Gastroesophageal sphincter (tissue), 4 donors: ENCODE measurements around the gene VOPP1. TPM values are rescaled to one million over a fixed set of nuclear protein-coding genes. Genes with fewer than 3 reads are reported as not detected.

Source experiments
- ATAC-seq: fragments of 150-250 bp; one replicate; pipeline ENCODE4 v1.9.1; 2016; ENCODE audit warnings: mild to moderate bottlenecking, moderate library complexity
- H3K27ac ChIP-seq, 4 donors: fragments of 200-600 bp; sonication (generic) in 3 of 4; 1 replicate in 3 of 4; 2 replicates in 1 of 4; pipeline ENCODE4 v1.5.1; 2016 to 2019
- H3K27me3 ChIP-seq: fragments of 200-600 bp; sonication (generic); one replicate; pipeline ENCODE4 v1.5.1; 2019
- H3K36me3 ChIP-seq, 2 donors: fragments of 200-600 bp; sonication (generic); one replicate each; pipeline ENCODE4 v1.5.1; 2019; ENCODE audit warnings: control low read depth in 1 of 2
- H3K4me1 ChIP-seq, 3 donors: fragments of 200-600 bp; sonication (generic); 1 replicate in 2 of 3; 2 replicates in 1 of 3; pipeline ENCODE4 v1.5.1; 2016 to 2019; ENCODE audit warnings: control low read depth in 2 of 3
- H3K4me3 ChIP-seq, 2 donors: fragments of 200-600 bp; sonication (generic); one replicate each; pipeline ENCODE4 v1.5.1; 2019; ENCODE audit warnings: mild to moderate bottlenecking in 1 of 2, moderate library complexity in 1 of 2
- H3K9me3 ChIP-seq, 3 donors: fragments of 200-600 bp; sonication (generic); one replicate each; pipeline ENCODE4 v1.5.1; 2017 to 2019; ENCODE audit warnings: control low read depth in 2 of 3
- EP300 ChIP-seq: sonication (generic); formaldehyde crosslinking; IDR thresholded peaks from one replicate; pipeline ENCODE4 v1.6.1; 2017; ENCODE audit warnings: antibody characterized with exemption, mild to moderate bottlenecking
- POLR2A ChIP-seq, 2 donors: fragments of 450-650 bp; IDR thresholded peaks; one replicate each; pipeline ENCODE4 v1.6.1; 2017; ENCODE audit warnings: antibody characterized with exemption in 2 of 2, mild to moderate bottlenecking in 2 of 2, moderate library complexity in 1 of 2
- POLR2AphosphoS5 ChIP-seq: sonication (generic); formaldehyde crosslinking; IDR thresholded peaks from one replicate; pipeline ENCODE4 v1.6.1; 2017; ENCODE audit warnings: antibody characterized with exemption
- WGBS, 2 donors: methylation state at CpG; one replicate each; pipeline ENCODE4 v1.1.5; 2018; ENCODE audit warnings: low coverage in 1 of 2; 5-methylcytosine and 5-hydroxymethylcytosine counted together
- total RNA-seq, 4 donors: library from RNA; depleted of rRNA; stranded (reverse); fragments of >200 nt; gene quantifications; one replicate each; pipeline ENCODE4 v1.1.0, GENCODE V29; 2016
- TF ChIP-seq, protein P1 (sequence below), 4 experiments: fragments of 200-600 bp in 2 of 4; fragments of 450-650 bp in 2 of 4; sonication (generic) in 1 of 4; IDR thresholded peaks; one replicate each; pipeline ENCODE4 v1.5.1; 2017 to 2019; ENCODE audit warnings: antibody characterized with exemption in 4 of 4, mild to moderate bottlenecking in 2 of 4, moderate library complexity in 2 of 4

VOPP1 gene
- total RNA-seq, 4 donors from 2014 or later = 20.5 to 51.6 (median 33.4) TPM

GRCh38 chr7:55439627-55440026, 132.7 kb downstream of the VOPP1 start:
- ATAC-seq = no peak

GRCh38 chr7:55438757-55439525, 133.4 kb downstream of the VOPP1 start:
- Histone ChIP-seq H3K4me1 (no peaks in the 10 kb centered on the region), H3K27ac (no peak overlapping the region), H3K9me3 (no peaks in the 10 kb centered on the region), H3K27me3 (no peaks in the 10 kb centered on the region), H3K36me3 (no peaks in the 10 kb centered on the region), H3K4me3 (no peak overlapping the region)
- no peak for ATAC-seq
- TF ChIP-seq POLR2AphosphoS5 (no peak), POLR2A (IDR thresholded peaks at IDR 0.05) (no peak)
- TF ChIP-seq, protein P1, sequence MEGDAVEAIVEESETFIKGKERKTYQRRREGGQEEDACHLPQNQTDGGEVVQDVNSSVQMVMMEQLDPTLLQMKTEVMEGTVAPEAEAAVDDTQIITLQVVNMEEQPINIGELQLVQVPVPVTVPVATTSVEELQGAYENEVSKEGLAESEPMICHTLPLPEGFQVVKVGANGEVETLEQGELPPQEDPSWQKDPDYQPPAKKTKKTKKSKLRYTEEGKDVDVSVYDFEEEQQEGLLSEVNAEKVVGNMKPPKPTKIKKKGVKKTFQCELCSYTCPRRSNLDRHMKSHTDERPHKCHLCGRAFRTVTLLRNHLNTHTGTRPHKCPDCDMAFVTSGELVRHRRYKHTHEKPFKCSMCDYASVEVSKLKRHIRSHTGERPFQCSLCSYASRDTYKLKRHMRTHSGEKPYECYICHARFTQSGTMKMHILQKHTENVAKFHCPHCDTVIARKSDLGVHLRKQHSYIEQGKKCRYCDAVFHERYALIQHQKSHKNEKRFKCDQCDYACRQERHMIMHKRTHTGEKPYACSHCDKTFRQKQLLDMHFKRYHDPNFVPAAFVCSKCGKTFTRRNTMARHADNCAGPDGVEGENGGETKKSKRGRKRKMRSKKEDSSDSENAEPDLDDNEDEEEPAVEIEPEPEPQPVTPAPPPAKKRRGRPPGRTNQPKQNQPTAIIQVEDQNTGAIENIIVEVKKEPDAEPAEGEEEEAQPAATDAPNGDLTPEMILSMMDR (IDR thresholded peaks at IDR 0.05) = no peak
- 49 to 58% methylated on average over 10 to 13 of the region's 19 CpGs for WGBS, 2 donors

More at GRCh38 chr7:55439627-55440026, 132.7 kb downstream of the VOPP1 start:
- 44 to 86% methylated on average over 3 to 9 of the region's 10 CpGs for WGBS, 2 donors
- Histone ChIP-seq H3K9me3 (no peaks in the 10 kb centered on the region), H3K27me3 (no peaks in the 10 kb centered on the region), H3K27ac (no peak overlapping the region), H3K4me1 (no peaks in the 10 kb centered on the region), H3K4me3 (no peak overlapping the region), H3K36me3 (no peaks in the 10 kb centered on the region)
- TF ChIP-seq EP300 (no peak), POLR2AphosphoS5 (no peak)

DNA sequence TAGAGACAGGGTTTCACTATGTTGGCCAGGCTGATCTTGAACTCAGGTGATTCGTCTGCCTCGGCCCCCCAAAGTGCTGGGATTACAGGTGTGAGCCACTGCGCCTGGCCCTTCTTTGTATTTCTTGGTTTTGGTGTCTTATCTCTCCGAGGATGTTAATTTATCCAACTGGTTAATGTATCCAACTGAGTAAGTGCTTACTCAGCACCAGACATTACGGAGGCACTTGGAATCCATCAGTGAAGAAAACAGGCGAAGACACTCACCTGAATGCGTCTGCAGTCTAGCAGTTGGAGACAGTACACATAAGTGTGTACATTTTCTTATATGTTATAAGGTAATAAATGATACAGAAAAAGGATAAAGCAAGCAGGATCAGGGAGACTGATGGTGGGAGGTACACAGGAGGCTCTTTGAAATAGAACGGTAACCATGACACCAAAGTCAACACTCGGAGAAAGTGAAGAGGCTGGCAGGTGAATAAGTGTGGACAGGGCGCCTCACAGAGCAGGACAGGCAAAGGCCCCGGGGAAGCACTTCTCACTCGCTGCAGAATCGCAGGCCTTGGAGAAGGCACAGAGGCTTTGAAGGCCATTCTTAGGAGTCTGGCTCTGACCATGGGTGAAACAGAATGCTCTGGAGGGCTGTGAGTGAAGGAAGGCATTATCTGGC, 134.1 kb downstream of the VOPP1 start:
- TF ChIP-seq POLR2A (IDR thresholded peaks at IDR 0.05) (no peak), EP300 (no peak), POLR2AphosphoS5 (no peak)
- TF ChIP-seq, protein P1 (IDR thresholded peaks at IDR 0.05) = no peak

GRCh38 chr7:55437375-55437774, 134.9 kb downstream of the VOPP1 start:
- 93 to 100% methylated on average over 1 of the region's 1 CpG for WGBS, 2 donors
- ATAC-seq = no peak
- no peaks in the 10 kb centered on the region for H3K36me3 ChIP-seq
- H3K9me3 ChIP-seq = no peaks in the 10 kb centered on the region
- H3K4me3 ChIP-seq = no peak overlapping the region
- no peaks in the 10 kb centered on the region for H3K4me1 ChIP-seq
- no peak overlapping the region for H3K27ac ChIP-seq
- no peaks in the 10 kb centered on the region for H3K27me3 ChIP-seq
- no peak for TF ChIP-seq EP300
- no peak for TF ChIP-seq POLR2AphosphoS5
- TF ChIP-seq POLR2A (IDR thresholded peaks at IDR 0.05) = no peak
- TF ChIP-seq, protein P1 (IDR thresholded peaks at IDR 0.05) = no peak

More for the DNA sequence above, 134.1 kb downstream of the VOPP1 start:
- Histone ChIP-seq H3K4me3 (no peak overlapping the region), H3K9me3 (no peaks in the 10 kb centered on the region), H3K27me3 (no peaks in the 10 kb centered on the region), H3K27ac (no peak overlapping the region), H3K4me1 (no peaks in the 10 kb centered on the region), H3K36me3 (no peaks in the 10 kb centered on the region)
- WGBS, 2 donors = 80 to 98% methylated on average over 8 to 13 of the region's 13 CpGs
- no peak for ATAC-seq

- Histone ChIP-seq H3K36me3 (peaks cover 0 to 6% of the 10 kb centered on the region in 2 donors), H3K27ac (no peak overlapping the region), H3K4me1 (no peaks in the 10 kb centered on the region), H3K4me3 (no peak overlapping the region), H3K9me3 (no peaks in the 10 kb centered on the region), H3K27me3 (no peaks in the 10 kb centered on the region)
- 20 to 87% methylated on average over 1 to 6 of the region's 10 CpGs for WGBS, 2 donors
- TF ChIP-seq, protein P1 (IDR thresholded peaks at IDR 0.05) = no peak
- no peak for TF ChIP-seq EP300
- TF ChIP-seq POLR2A (IDR thresholded peaks at IDR 0.05) = no peak
- TF ChIP-seq POLR2AphosphoS5 = no peak
- ATAC-seq = no peak
Measured at GRCh38 chr7:55436457-55436856, 135.8 kb downstream of the VOPP1 start.
